GM10847 (cell line): ENCODE measurements around the gene AIG1.

Experiments
- POLR2A ChIP-seq: IDR thresholded peaks from 2 replicates; pipeline ENCODE4 v1.6.1; 2011; ENCODE audit not compliant: insufficient read length; ENCODE audit errors: extremely low read depth

AIG1 gene

DNA sequence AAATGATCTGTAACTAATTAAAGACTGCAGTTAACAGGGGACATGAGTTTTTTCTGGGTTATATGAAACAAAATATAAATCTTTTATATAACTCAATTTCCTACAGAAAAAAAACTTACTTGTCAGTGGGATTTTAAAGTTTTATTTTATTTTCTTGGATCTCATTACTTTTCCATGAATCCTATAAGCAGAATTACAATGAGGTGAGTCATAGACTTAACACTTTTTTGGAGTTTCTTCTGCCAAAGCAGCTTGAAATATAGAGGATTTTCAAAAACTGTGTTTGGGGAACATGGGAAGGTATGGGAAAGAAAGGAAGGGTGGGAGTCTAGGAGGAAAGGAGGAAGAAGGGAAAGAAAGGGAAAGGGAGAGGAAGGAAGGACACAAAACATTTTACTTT is 130.7 kb downstream of the AIG1 start:
- TF ChIP-seq POLR2A = no peak

DNA sequence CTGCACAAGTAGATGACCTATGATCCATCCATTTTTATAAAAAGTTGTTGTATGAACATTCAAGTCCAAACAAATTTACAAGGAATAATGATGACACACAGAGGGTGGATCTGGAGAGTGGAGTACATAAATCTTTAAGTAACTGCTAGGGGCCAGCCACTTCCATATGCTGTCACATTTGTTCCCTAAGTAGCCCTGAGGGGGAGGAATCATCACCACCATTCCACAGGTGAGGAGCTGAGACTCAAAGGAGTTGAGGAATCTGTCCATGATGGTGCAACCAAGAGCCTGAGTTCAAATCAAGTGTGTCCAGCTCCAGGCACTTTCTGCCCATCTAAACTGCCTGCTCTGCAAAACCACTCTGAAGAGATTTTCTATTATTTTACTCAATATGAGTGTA is 132.1 kb downstream of the AIG1 start:
- no peak for TF ChIP-seq POLR2A

GRCh38 chr6:143193571-143194094 is 132.9 kb downstream of the AIG1 start:
- no peak for TF ChIP-seq POLR2A

- no peak for TF ChIP-seq POLR2A
Observed at GRCh38 chr6:143194095-143194589, 133.5 kb downstream of the AIG1 start.

GRCh38 chr6:143195349-143195845 is 134.7 kb downstream of the AIG1 start:
- TF ChIP-seq POLR2A = no peak

- no peak for TF ChIP-seq POLR2A
Observed at GRCh38 chr6:143196525-143197225, 136.0 kb downstream of the AIG1 start.

DNA sequence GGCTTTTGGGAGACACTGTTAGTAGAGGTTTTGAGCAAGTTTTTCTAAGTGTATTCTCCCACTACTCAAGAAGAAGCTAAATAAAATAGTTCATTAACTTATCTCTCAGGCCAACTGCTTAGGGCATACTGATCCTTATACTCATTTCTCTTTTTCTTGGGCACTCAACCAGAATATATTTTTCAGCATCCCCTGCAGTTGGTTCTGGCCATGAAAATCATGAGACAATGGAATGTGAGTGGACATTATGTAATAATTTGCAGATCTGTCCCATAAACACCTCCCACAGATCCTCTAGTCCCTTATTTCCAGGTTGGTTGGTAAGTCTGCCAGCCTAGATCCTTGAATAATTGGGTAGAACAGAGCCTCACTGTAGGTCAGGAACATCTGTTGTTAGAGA is 136.7 kb downstream of the AIG1 start:
- TF ChIP-seq POLR2A = no peak

GRCh38 chr6:143198312-143198711 is 137.6 kb downstream of the AIG1 start:
- TF ChIP-seq POLR2A = no peak

DNA sequence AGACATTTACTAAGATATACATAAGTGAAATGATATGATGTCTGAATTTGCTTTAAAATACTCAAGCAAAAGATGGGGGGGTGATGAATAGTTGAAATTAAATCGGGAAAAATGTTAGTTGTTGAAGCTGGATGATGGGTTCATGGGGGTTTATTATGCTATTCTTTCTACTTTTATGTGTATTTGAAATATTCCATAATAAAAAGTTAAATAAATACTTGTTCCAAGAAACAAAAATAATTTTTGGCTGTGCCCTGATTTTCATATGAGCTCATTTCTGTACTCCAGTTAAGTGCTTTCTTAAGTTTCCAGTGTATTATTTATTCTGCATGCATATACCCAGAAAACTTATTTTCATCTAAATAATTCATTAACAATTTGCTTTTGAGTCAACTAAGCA is 138.6 kb downstream of the AIG1 start:
- no peak for TF ChIP-seq POLR2A

DNA sequence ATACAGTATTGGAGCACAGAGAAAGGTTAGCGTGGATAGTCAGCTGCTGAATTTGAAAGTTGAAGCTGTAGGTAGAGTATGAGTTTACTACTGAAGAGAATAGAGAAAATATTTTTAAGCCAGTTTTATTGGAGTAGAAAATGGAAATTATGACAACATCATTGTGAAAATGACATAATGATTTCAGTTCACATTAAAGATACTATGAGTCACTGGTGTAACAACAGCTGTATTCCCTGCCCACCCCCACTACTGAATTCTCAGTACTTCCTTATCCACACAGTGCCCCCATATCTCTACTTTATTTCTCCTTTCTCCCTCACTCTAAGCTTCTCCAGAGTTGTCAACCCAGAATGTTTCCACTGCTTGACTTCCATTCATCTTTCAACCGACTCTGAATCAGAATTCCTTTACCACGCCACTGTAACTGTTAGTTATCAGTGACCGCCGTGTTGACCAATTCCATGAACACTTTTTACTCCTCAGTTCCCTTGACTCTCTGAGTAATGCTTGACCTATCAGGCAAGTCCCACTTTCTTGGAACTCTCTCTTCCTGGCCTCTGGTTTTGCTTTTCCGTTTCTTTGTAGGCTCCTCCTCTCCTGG is 139.6 kb downstream of the AIG1 start:
- no peak for TF ChIP-seq POLR2A

GRCh38 chr6:143204045-143204444 is 143.4 kb downstream of the AIG1 start:
- TF ChIP-seq POLR2A = no peak

GRCh38 chr6:143205131-143205535 is 144.4 kb downstream of the AIG1 start:
- no peak for TF ChIP-seq POLR2A

GRCh38 chr6:143205585-143205984 is 144.9 kb downstream of the AIG1 start:
- no peak for TF ChIP-seq POLR2A

- TF ChIP-seq POLR2A = no peak
Observed at GRCh38 chr6:143205991-143206390, 145.3 kb downstream of the AIG1 start.

DNA sequence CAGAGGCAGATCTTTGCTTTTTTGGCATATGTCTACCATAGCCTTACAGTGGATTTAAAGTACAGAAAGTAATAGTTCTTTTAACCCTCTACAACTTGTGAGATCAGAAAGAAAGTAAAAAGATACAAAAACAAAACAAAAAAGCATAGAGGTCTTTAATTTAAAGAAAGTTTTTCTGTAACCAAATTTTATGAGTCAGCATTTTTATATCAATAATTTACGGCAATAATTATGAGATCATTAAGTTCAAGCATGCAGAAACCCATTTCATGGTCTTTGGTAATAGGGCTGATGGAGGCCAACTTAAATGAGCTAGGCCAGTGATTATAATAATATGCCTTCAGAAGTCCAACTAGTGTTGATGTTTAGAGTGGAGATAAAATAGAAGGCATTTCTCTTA is 145.9 kb downstream of the AIG1 start:
- TF ChIP-seq POLR2A = no peak

GRCh38 chr6:143210420-143210819 is 149.7 kb downstream of the AIG1 start:
- no peak for TF ChIP-seq POLR2A
